K562 (cell line): ENCODE measurements around the gene CLTA.

Experiments used
- ATF7 ChIP-seq: fragments of 450-650 bp; IDR thresholded peaks from 2 replicates; pipeline ENCODE4 v1.7.1; 2014; ENCODE audit warnings: mild to moderate bottlenecking, moderate library complexity
- TF ChIP-seq, protein P1 (sequence below): IDR thresholded peaks from 2 replicates; pipeline ENCODE4 v1.6.1; 2012; ENCODE audit warnings: low read depth, low read length, improper control_type of control experiment, borderline replicate concordance

DNA sequence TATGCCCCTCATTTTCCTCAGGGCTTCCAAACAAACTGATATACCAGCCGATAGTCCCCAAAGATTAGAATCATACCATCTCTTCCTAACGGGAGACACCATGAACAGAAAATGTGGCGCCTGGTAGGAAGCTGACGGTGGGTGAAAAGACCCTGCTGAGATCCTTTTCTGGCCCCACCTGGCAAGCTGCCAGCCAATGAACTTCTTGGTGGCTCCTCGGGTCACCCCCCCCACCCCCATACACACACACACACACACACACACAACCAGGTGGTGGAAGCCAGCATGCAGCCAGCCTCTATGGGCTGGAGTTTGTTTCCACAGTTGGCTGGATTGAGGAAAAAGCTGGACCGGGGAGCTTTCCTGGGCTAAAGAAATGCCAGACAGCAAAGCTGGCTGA is 26.3 kb upstream of the CLTA start:
- TF ChIP-seq, protein P1, sequence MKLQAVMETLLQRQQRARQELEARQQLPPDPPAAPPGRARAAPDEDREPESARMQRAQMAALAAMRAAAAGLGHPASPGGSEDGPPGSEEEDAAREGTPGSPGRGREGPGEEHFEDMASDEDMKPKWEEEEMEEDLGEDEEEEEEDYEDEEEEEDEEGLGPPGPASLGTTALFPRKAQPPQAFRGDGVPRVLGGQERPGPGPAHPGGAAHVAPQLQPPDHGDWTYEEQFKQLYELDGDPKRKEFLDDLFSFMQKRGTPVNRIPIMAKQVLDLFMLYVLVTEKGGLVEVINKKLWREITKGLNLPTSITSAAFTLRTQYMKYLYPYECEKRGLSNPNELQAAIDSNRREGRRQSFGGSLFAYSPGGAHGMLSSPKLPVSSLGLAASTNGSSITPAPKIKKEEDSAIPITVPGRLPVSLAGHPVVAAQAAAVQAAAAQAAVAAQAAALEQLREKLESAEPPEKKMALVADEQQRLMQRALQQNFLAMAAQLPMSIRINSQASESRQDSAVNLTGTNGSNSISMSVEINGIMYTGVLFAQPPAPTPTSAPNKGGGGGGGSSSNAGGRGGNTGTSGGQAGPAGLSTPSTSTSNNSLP = no peak
- TF ChIP-seq ATF7 = no peak
